ENCODE measurements around the gene VPS8. TPM values are rescaled to one million over a fixed set of nuclear protein-coding genes. Genes with fewer than 3 reads are reported as not detected.

The VPS8 gene
- total RNA-seq, 1 experiment from 2014 or later = 39.7 TPM

GRCh38 chr3:184807549-184807948 lies 4.4 kb upstream of the VPS8 start:
- H3K79me2 ChIP-seq (ENCODE audit: insufficient read depth, low read length) = no peaks in the 10 kb centered on the region
- H2AK5ac ChIP-seq (ENCODE audit: insufficient read length, low read length) = no peak overlapping the region
- Mint-ChIP-seq H3K27me3 (ENCODE audit: low read depth) (peaks cover 8% of the 10 kb centered on the region), H3K9me3 (no peaks in the 10 kb centered on the region), H3K36me3 (ENCODE audit: insufficient read depth in 1 of 3, low read depth in 3 of 3) (peaks cover 0 to 2% (median 0%) of the 10 kb centered on the region in 3 experiments; a peak in 2 of 7 replicates), H3K4me3 (no peak overlapping the region), H3K4me1 (peaks cover 4 to 8% of the 10 kb centered on the region in 2 experiments), H3K27ac (no peak overlapping the region)
- H2AFZ ChIP-seq (ENCODE audit: low read length) = no peak overlapping the region
- no CpG with 5 or more reads among the region's 3 CpGs for WGBS (ENCODE audit: extremely low coverage, insufficient read length, low lambda C conversion rate)
- no peak overlapping the region for H3K4ac ChIP-seq (ENCODE audit: low read depth, low read length)
- no peaks in the 10 kb centered on the region for H3K9me3 ChIP-seq (ENCODE audit: control insufficient read depth, low read depth, low read length)
- no peak overlapping the region for H3K4me2 ChIP-seq (ENCODE audit: insufficient read depth, insufficient read length, low read length)
- H4K91ac ChIP-seq (ENCODE audit: insufficient read length, low read depth, low read length) = no peak overlapping the region
- H4K5ac ChIP-seq (ENCODE audit: insufficient read length, low read depth, low read length) = no peak overlapping the region
- H4K20me1 ChIP-seq (ENCODE audit: control insufficient read depth, insufficient read depth, insufficient read length) = no peaks in the 10 kb centered on the region
- no peaks in the 10 kb centered on the region for H3K4me1 ChIP-seq (ENCODE audit: insufficient read depth, low read length)
- no peaks in the 10 kb centered on the region for H3K79me1 ChIP-seq (ENCODE audit: insufficient read depth, low read depth, low read length, poor library complexity, severe bottlenecking)
- H3K27me3 ChIP-seq (ENCODE audit: insufficient read depth, low read length) = no peaks in the 10 kb centered on the region
- H2BK15ac ChIP-seq (ENCODE audit: low read depth, low read length) = no peak overlapping the region
- H2BK12ac ChIP-seq (ENCODE audit: insufficient read length, low read depth, low read length) = no peak overlapping the region
- H3K9ac ChIP-seq (ENCODE audit: extremely low read depth, insufficient read length, low read length) = no peak overlapping the region
- no peak overlapping the region for H3K27ac ChIP-seq (ENCODE audit: insufficient read length, low read depth, low read length)
- no peak overlapping the region for H2BK120ac ChIP-seq (ENCODE audit: low read depth, low read length, poor library complexity, severe bottlenecking)
- H3K23ac ChIP-seq (ENCODE audit: insufficient read length, low read depth, low read length) = no peak overlapping the region
- H3K14ac ChIP-seq (ENCODE audit: insufficient read depth, low read length) = no peak overlapping the region
- H3K23me2 ChIP-seq (ENCODE audit: insufficient read length, low read depth, low read length, poor library complexity, severe bottlenecking) = peaks cover 2% of the 10 kb centered on the region
- no peak overlapping the region for H2BK20ac ChIP-seq (ENCODE audit: low read depth, low read length, poor library complexity, severe bottlenecking)
- no peak overlapping the region for H3K56ac ChIP-seq (ENCODE audit: insufficient read length, low read depth, low read length)
- H3T11ph ChIP-seq (ENCODE audit: low read length) = no peak overlapping the region
- H4K8ac ChIP-seq (replicated peaks; ENCODE audit: insufficient read length, low read depth, low read length) = no peak overlapping the region
- TF ChIP-seq CTCF (conservative IDR thresholded peaks at IDR 0.05) = no peak
- no peak for DNase-seq
- no peak overlapping the region for H3K18ac ChIP-seq (ENCODE audit: insufficient read length, low read depth, low read length)
- no peak overlapping the region for H2BK5ac ChIP-seq (ENCODE audit: insufficient read length, low read length)
